NCI-H446 treated with DMSO at 0.1 percent for 48 hours (cell line): ENCODE measurements around the gene CHCT1.
A peak's percentile ranks its signal among the peaks of the same experiment; 100 is the strongest.

Experiments used
- DNase-seq: peaks from one replicate; lab custom pipeline; 2025; lab: John Stamatoyannopoulos, UW

CHCT1 gene

DNA sequence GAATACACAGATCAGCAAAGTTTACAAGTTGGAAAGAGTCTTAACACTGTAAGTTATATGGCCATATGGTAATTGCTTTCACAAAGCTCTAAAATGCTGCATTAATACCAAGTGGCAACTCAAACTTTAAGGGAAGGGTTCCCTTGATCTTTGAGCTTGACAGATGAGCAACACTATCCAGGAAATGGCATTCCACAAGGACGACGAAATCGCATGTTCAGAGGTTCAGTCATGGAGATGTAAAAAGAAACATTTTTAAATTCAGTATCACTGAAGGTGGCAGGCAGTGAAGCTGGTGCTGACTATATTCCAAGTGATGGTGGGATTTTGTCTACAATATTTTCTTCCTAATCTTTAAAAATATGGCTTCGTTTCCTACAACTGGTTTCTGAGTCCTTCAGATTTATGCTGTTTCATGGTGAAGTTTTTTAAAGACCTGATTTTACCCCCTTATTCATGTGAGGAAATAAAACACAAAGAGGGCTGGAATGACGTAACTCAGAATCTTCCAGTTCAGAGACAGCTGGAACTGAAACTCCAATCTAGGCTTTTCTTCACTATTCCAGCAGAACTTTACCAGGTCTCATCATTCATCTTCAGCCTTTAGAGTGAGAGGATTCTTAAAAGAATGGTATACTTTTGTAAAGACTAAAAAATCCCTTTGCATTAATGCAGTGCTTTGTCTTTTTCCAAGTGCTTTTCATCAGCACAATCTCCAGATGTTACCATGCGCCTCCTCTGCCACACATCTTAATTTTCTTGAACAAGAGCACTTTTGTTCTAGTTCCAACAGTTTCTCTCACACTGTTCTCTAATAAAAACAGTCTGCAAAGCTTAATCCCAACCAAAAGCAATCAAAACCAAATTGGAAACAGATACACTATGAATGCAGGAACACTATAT, 20.2 kb downstream of the CHCT1 start:
- DNase-seq, result no peak

DNA sequence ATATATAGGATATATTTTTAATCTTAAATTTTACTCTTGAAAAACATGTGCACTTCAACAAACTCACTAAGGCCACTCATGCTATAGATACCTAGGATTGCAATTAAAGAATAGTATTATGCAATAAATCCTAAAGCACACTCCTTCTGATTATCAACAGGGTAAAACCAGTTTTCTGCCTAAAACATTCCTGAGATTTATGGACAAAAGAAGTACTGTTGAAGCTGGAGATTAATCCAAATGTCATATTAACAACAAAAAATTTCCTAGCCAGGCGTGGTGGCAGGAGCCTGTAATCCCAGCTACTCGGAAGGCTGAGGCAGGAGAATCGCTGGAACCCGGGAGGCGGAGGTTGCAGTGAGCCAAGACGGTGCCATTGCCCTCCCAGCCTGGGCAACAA, 21.4 kb downstream of the CHCT1 start:
- no peak for DNase-seq

DNA sequence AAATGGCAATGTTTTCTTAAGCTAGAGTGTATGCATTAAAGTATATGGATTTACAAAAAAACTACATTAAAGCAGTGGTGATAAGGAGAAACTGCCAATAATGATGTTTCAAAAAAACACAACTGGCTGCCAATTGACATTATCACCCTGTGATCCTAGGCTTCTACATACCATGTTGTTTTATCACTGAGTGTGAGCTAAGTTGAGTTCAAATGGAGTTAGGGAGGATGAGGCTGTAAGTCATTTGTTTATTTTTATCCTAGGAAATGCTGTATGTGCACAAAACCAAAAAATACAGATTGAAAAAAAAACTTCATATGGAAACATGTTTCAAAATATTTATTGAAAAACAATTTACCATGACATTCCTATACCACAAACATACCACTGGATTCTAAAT, 22.9 kb downstream of the CHCT1 start:
- DNase-seq, result no peak

DNA sequence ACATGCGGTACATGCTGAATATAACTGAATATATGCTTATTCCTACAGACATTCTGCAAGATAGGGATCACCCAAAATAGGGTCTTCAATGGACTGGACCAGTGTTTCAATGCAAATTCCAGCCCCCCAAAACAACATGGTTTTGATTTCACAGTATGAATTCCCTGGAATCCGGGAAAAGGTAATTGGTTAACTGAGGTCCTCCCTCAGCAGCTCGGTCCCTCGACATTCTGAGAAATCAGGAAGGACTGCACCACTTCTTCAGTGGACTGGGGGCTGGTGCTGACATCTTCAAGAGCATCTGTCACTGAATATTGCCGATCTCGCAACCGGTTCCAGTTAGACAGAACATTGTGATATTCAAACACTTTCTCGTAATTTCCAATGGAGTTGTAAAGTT, 25.1 kb downstream of the CHCT1 start:
- DNase-seq, result no peak

DNA sequence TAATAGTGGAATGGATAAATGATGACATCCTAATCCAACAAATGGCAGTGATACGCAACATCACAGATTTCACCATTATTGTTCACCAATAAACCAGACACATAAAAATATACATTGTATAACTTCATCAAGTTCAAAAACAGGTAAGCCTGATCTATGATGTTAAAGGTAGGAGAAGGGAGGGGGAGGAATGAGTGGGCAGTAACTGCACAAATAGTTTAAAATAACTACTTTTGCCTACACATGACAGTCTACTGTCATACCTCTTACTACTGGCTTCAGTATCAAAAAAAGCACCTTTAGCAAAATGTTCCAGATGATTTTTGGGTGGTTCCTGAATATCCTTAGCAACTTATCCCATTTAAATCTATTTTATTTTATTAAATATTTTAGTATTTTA, 28.8 kb downstream of the CHCT1 start:
- DNase-seq, result no peak

DNA sequence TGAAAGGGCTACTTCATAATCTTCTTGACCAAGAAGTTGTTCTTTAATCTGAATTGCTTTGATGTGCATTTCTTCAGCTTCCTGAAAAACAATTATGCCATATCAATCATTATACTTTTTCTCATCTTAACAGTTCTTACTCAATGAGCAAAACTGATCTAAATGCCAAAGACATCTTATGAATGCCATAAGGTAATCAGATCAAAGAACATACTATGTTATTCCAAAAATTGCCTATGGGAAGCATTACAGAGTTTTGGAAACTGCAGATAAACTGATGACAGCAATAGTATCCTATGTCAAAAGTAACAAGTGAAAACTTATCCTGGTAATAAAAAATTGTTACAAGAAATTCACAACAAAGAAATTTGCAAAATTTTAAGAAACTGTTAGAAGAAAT, 29.7 kb downstream of the CHCT1 start:
- DNase-seq, result no peak

DNA sequence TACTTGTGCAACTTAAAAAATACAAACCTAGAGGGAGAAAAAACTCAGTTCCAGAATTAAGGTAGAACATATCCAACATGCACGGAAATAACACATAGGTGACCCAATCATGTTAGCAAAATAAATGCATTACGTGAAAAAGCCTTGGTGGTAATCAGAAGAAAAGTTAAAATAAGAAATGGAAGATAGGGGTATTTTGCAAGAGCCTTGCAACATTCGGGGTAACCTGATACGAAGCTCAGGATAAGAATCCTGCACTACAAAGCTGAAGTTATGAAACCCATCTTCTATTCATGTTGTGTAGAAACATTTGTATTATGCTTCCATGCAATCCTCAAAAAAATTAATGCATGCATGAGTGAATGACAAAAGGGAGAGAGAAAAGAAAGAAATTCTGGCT, 33.1 kb downstream of the CHCT1 start:
- DNase-seq, result no peak

DNA sequence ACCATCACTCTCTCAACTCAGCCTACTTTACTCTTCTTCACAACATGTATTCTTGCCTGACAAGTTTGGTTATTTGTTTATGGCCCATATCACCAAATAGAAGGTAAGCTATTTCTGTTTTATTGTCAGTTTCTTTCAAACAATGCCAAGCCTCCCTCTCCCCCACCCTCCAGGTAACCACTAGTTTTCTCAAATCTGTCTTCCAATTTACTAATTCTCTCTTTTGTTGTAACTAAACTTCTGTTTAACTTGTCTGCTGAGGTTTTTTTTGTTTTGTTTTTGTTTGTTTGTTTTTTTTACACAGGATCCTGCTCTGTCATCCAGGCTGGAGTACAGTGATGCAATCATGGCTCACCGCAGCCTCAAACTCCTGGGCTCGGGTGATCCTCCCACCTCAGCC, 34.9 kb downstream of the CHCT1 start:
- no peak for DNase-seq

DNA sequence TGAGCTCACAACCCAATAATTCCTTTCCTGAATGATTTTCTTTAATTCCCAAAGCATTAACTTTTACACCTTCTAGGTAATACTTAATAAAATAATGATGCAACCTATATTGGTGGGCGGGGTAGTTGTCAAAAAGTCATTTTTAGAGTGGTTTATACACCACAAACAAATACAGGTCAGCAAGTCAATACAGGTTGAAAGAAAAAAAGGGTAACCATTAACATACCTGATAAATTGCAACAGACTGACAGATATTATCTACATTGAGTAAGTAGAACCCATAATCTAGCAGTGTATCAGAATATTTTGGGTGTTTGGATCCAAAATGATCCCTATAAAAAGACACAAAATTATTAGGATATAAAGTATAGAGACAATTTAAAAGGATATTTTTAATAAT, 39.3 kb downstream of the CHCT1 start:
- no peak for DNase-seq

DNA sequence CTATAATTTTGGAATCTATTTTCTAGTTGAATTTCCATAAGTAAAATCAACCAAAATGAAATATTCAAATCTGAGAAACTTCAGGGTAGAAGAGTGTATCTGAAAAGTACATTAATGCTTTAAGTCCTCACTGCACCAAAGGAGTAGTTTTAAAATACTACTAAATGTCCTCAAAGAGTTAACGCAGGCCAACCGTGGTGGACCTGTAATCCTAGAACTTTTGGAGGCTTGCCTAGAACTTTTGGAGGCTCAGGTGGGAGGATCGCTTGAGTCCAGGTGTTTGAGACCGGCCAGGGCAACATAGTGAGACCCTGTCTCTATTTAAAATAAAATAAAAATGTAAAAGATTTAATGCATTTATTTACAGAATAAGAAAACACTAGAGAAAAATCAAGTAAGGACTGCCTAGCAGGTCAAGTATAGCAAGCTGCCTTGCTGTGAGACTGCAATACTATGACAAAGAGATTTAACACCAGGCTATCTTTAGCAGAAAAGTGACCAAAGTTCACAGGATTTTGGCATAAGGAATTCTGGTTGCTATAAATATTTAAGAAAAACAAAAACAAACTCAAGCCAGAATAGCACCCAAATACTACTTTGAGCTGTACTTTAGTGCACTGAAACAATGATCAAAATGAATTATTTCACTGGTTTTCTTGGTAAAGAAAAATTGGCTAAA, 41.0 kb downstream of the CHCT1 start:
- no peak for DNase-seq

DNA sequence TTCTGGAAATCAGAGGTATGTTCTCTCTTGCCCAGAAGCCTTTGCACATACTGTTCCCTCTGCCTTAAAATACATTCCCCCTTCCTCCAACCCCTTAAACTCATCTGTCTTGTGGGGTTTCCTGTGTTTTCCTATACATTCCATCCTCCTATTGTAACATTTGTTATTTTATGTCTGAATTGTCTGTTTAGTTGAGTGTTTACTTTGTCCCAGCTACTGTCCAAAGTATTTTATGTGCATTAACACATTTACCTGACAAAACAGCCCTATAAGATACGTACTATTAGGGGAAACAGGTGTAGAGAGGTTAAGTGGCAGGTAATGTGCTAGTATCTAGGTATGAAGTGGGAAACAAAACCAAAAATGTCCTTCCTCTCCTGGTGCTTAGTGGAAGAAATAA, 42.1 kb downstream of the CHCT1 start:
- DNase-seq, result no peak

DNA sequence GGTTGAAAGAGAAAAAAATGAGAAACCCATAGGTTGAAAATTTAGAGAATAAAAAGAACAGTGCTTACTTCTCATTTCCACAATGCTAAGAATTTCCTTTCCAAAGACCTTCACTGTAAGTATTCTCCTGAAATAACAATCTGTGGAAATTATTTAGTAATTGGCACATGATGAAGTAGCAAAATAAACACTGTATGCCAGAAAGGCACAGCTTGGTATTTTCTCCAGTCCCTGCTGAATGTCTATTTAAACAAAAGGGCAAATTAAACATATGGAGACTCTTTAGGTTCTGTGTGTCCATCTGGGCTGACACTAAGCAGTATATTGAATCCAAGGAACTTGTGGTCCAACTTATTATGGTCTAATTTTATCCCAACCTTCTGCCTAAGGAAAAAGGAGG, 46.1 kb downstream of the CHCT1 start:
- DNase-seq, result peak; percentile 87

DNA sequence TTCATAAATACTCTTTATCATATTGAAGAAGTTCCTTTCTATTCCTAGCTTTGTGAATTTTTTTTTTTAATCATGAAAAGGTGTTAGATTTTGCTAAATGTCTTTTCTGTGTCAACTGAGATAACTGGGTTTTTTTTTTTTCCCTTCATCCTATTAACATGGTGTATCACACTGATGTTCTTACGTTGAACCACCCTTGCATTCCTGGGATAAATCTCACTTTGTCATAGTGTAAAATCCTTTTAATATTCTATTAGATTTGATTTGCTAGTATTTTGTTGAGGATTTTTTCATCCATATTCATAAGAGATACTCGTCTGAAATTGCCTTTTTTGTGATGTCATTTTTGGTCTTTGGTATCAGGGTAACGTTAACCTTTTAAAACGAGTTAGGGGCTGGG, 49.2 kb downstream of the CHCT1 start:
- no peak for DNase-seq

DNA sequence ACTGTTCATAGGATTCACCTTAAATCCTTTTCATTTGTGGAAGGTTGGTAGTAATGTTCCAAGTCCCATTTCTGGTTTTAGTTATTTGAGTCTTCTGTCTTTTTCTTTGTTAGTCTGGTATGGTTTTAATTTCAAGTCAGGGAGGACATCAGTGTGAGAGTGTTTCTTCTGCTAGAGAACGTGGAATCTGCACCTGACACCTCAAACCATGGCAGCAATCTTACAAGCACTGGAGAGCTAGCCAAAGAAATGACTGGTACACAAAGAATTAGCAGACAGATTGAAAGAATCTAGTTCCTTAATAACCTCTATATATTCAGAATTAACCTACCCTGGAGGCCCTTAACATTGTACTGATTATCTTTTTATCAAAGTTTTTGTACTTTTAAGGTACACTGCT, 50.2 kb downstream of the CHCT1 start:
- DNase-seq, result no peak

DNA sequence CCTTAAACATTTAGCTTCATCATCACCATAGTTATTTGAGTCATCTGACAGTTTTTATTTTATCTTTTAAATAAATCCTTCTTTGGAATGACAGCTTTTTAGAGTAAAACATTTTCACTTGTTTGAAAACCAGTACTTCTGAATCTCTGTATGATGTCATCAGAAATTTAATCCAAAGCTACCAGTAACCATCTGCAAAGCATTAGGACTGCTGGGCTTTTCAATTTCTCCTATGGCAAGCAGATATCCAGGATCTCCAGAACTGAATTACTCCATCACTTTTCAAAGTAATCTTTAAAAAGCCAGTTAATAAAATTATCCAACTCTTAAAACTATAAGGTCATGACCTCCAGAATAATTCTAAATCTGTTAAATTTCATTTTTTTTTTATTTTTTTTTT, 51.5 kb downstream of the CHCT1 start:
- no peak for DNase-seq
